GM18951 (cell line): ENCODE measurements around the gene DPPA3.

Experiments
- POLR2A ChIP-seq: IDR thresholded peaks from 4 replicates; pipeline ENCODE4 v1.6.1; 2011; ENCODE audit warnings: mild to moderate bottlenecking; ENCODE audit not compliant: insufficient read length, insufficient read depth; ENCODE audit errors: extremely low read depth
- in situ Hi-C: fragments of 300-500 bp; cut with MboI; formaldehyde crosslinking; loops from one replicate; pipeline ENCODE4 v1.12.0; 2022; ENCODE audit warnings: low sequenced_read_pairs, mixed read lengths, inconsistent platforms; ENCODE audit not compliant: unreplicated experiment

The DPPA3 gene

DNA sequence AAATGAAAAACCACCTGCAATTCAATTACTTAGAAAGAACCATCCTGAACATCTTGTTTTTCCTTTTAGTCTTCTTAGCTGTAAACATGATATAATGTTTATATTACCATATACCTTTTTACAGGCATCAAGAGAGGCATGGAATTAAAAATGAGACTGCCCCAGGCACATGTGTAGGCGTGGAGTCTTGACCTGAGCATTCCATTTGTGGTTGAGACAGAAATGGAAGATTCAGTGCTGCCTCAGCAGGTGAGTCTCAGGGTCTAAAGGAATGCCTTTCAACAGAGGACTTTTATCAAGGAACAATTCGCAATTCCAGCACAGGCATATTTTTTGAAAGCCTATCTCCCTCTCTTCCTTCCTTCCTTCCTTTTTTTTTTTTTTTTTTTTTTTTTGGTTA, 45.8 kb downstream of the DPPA3 start:
- in situ Hi-C loops: no loop called here
- TF ChIP-seq POLR2A: no peak

DNA sequence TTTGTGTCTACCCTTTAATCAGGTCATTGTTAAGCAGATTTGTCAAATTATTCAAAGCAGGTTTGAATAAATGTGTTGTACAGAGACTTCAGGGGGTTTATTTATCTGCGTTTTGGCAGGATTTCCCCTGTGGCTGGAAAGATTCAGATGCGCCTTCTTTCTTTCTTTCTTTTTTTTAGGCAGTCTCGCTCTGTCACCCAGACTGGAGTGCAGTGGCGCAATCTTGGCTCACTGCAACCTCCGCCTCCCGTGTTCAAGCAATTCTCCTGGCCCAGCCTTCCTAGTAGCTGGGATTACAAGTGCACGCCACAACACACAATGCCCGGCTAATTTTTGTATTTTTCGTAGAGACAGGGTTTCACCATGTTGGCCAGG, 47.5 kb downstream of the DPPA3 start:
- TF ChIP-seq POLR2A: no peak
- in situ Hi-C loops: no loop called here
